Fibroblast of mammary gland (primary cell): Measurements from ENCODE around the gene MST1.

Experiments
- DNase-seq: peaks from one replicate; pipeline ENCODE4 v3.0.0-alpha.2; 2010; ENCODE audit warnings: low read depth
- H3K4me3 ChIP-seq: 2 replicates; pipeline ENCODE4 v1.5.1; 2011; ENCODE audit warnings: low read depth, mild to moderate bottlenecking, low read length, moderate library complexity; ENCODE audit not compliant: control insufficient read depth
- TF ChIP-seq, protein P1 (sequence below): conservative IDR thresholded peaks from 2 replicates; pipeline ENCODE4 v1.5.1; 2011; ENCODE audit warnings: low read depth, low read length, inconsistent platforms; ENCODE audit not compliant: control insufficient read depth, insufficient read depth

The MST1 gene

DNA sequence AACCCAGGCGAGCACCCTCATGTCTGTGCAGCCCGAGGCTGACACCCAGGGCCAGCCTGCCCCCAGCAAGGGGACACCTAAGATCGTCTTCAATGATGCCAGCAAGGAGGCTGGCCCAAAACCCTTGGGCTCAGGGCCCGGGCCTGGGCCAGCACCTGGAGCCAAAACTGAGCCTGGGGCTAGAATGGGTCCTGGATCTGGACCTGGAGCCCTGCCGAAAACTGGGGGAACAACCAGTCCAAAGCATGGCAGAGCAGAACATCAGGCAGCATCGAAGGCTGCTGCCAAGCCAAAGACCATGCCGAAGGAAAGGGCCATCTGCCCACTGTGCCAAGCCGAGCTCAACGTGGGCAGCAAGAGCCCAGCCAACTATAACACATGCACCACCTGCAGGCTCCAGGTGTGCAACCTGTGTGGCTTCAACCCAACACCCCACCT lies 46.5 kb downstream of the MST1 start:
- TF ChIP-seq, protein P1, sequence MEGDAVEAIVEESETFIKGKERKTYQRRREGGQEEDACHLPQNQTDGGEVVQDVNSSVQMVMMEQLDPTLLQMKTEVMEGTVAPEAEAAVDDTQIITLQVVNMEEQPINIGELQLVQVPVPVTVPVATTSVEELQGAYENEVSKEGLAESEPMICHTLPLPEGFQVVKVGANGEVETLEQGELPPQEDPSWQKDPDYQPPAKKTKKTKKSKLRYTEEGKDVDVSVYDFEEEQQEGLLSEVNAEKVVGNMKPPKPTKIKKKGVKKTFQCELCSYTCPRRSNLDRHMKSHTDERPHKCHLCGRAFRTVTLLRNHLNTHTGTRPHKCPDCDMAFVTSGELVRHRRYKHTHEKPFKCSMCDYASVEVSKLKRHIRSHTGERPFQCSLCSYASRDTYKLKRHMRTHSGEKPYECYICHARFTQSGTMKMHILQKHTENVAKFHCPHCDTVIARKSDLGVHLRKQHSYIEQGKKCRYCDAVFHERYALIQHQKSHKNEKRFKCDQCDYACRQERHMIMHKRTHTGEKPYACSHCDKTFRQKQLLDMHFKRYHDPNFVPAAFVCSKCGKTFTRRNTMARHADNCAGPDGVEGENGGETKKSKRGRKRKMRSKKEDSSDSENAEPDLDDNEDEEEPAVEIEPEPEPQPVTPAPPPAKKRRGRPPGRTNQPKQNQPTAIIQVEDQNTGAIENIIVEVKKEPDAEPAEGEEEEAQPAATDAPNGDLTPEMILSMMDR, result no peak
- no peak overlapping the region for H3K4me3 ChIP-seq
- DNase-seq, result no peak

DNA sequence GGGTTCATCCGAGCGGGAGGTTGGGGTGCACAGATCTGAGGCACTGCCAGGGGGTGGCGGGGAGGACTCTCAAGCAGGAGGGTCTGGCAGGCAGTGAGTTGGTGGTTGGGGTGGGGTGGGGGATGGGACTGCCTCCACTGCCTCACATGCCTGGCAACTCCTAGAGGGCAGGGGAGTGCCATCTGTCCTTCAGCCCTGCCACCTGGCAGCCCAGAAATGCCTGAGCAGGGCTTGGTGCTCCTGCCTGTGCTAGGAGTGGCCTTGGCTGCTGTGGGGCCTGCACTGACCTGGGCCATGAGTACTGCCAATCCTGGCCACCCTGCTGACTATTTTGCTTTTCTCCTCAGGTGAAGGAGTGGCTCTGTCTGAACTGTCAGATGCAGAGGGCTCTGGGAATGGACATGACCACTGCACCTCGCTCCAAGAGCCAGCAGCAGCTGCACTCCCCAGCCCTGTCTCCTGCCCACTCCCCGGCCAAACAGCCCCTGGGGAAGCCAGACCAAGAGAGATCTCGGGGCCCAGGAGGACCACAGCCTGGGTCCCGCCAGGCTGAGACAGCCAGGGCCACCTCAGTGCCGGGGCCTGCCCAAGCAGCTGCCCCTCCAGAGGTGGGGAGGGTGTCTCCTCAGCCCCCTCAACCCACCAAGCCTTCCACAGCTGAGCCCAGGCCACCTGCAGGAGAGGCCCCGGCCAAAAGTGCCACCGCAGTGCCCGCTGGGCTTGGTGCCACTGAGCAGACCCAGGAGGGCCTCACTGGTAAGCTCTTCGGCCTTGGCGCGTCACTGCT lies 47.2 kb downstream of the MST1 start:
- TF ChIP-seq, protein P1, result no peak
- no peak for DNase-seq
- no peak overlapping the region for H3K4me3 ChIP-seq

DNA sequence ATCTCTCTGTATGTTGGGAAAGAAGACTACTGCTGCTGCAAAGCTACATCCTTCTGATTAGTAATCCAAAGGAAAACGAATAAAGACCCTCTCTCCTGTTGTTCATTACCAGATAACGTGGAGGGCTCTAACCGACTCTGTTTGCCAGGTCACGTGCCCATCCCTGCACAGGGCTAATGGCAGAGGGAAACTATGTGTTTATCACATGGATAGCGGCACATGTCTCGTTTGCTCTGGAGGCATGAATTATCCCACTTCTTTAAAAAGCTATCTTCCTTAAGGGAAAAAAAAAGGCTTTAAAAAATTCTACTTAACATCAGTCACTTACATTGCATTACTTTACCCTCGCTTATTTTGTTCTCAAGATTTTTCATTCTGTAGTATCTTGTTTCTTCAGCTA lies 48.0 kb downstream of the MST1 start:
- no peak overlapping the region for H3K4me3 ChIP-seq
- no peak for DNase-seq
- TF ChIP-seq, protein P1, result no peak

DNA sequence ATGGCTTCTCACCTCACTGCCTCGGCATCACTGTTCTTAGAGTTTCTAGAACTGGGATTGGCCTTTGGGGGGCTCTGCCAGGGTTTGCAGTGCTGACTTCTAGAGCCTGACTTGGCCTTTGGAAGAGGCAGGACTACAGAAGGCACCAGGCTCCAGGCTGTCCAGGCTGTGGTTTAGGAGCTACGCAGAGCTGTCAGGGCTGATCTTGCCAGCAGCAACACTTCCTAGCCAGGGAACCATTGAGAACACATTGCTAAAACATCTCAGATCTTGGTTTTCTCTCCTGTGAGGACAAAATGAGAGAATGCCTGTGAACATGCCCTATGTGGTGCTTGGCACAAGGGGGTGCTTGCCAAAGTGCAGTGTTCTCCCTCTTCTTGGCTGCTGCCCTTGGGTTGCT lies 49.7 kb downstream of the MST1 start:
- H3K4me3 ChIP-seq, result no peak overlapping the region
- TF ChIP-seq, protein P1, result no peak
- no peak for DNase-seq

DNA sequence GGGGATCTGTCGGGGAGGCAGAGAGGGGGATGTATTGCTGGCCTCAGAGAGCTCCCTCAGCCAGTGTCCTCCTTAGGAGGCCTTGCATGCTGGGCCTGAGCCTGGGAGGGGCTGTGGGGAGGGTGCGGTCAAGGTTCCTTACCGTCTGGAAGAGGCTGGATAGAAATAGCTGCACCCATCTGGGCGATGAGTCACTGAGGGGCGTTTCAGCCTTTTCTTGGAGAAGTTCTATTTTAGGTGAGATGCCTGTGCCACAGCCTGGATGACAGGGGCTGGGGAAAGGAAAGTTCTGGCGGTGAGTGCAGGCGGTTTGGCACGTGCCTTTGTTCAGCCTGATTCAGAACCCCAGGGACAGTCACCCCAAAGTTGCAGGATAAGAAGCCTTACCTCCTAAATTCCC lies 50.8 kb downstream of the MST1 start:
- peak; percentile 50 for DNase-seq
- TF ChIP-seq, protein P1, result no peak
- no peak overlapping the region for H3K4me3 ChIP-seq

DNA sequence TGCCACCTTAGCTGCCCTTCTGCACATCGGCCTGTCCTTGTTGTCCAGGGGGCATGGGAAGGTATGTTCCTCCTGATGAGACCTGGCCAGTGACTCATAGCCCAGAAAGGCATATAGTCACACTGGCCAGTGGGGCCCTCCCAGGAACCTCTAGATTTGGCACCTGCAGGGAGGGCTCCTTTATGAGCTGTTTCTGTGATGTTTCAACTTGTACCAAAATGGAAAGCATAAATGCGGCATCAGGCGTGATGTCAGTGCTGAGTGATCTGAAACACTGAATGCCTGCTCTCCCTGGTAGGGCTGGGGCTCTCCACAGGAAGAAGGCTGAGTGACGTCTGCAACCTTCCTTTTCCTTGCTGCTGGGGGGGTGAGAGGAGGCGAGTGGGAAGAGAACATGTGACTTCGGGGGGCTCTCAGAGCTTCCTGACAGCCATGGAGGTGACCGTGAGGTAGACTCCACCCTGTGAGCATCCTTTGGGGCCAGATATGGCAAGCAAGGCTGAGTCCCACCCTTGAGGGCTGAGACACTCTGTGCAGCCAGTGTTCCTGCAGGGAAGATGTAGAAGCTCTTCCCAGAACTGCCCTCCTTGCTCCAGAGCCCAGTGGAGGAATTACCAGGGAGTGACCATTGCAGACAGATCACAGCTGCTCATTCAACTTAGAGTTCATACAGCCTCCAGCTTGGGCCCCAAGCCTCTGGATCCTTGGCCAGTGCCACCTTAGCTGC lies 52.2 kb downstream of the MST1 start:
- no peak for DNase-seq
- H3K4me3 ChIP-seq, result no peak overlapping the region
- TF ChIP-seq, protein P1, result no peak
